T-helper 2 cell treated with Interferon-gamma antibody and Interleukin-4, amounts not matched to agents 100 ng/mL and 5 ng/mL, for 36 hours (primary cell): Measurements from ENCODE around the gene S100A12. TPM values are rescaled to one million over a fixed set of nuclear protein-coding genes. Genes with fewer than 3 reads are reported as not detected.

ENCODE experiments used
- intact Hi-C: fragments of 100-400 bp; cut with micrococcal nuclease; formaldehyde crosslinking; loops from one replicate; pipeline ENCODE4 v1.15.1; 2023
- total RNA-seq: library from RNA; stranded (reverse); gene quantifications from 2 replicates; pipeline ENCODE4 v1.2.3, GENCODE V29; 2022

Gene S100A12
- total RNA-seq, 1 donor from 2014 or later: not detected

GRCh38 chr1:153397051-153397923, 21.9 kb upstream of the S100A12 start:
- intact Hi-C loops: no loop called here

- intact Hi-C loops: no loop called here
Measured at GRCh38 chr1:153396461-153396860, 21.0 kb upstream of the S100A12 start.

- intact Hi-C loops: no loop called here
Measured at GRCh38 chr1:153395776-153396175, 20.4 kb upstream of the S100A12 start.

- intact Hi-C loops: no loop called here
Measured at GRCh38 chr1:153395136-153395685, 19.8 kb upstream of the S100A12 start.

GRCh38 chr1:153394391-153394790, 19.0 kb upstream of the S100A12 start:
- intact Hi-C loops: no loop called here

- intact Hi-C loops: no loop called here
Measured at GRCh38 chr1:153393926-153394325, 18.5 kb upstream of the S100A12 start.

GRCh38 chr1:153392822-153393221, 17.4 kb upstream of the S100A12 start:
- intact Hi-C loops: no loop called here

- intact Hi-C loops: no loop called here
Measured at GRCh38 chr1:153392258-153392657, 16.8 kb upstream of the S100A12 start.

GRCh38 chr1:153390938-153391710, 15.7 kb upstream of the S100A12 start, which contains the start of gene S100A8:
Gene S100A8, minus strand, starts transcription at chr1:153391073. Its CDS starts 538 bp downstream, at chr1:153390535.
- intact Hi-C loops: no loop called here

GRCh38 chr1:153389973-153390879, 14.8 kb upstream of the S100A12 start:
- intact Hi-C loops: no loop called here

GRCh38 chr1:153389401-153389800, 14.0 kb upstream of the S100A12 start:
- intact Hi-C loops: no loop called here

GRCh38 chr1:153387785-153388184, 12.4 kb upstream of the S100A12 start:
- intact Hi-C loops: no loop called here

GRCh38 chr1:153387001-153387400, 11.6 kb upstream of the S100A12 start:
- intact Hi-C loops: no loop called here

- intact Hi-C loops: no loop called here
Measured at GRCh38 chr1:153386500-153386901, 11.1 kb upstream of the S100A12 start.

- intact Hi-C loops: no loop called here
Measured at GRCh38 chr1:153384958-153385580, 9.6 kb upstream of the S100A12 start.

GRCh38 chr1:153380711-153381110, 5.3 kb upstream of the S100A12 start:
- intact Hi-C loops: no loop called here

GRCh38 chr1:153379591-153379990, 4.2 kb upstream of the S100A12 start:
- intact Hi-C loops: no loop called here

GRCh38 chr1:153374071-153374470, 1.4 kb downstream of the S100A12 start:
- intact Hi-C loops: no loop called here

- intact Hi-C loops: no loop called here
Measured at GRCh38 chr1:153372571-153372970, 2.9 kb downstream of the S100A12 start.

GRCh38 chr1:153371231-153371630, 4.2 kb downstream of the S100A12 start:
- intact Hi-C loops: no loop called here
